Middle frontal gyrus (tissue), 1 donor: ENCODE results near the gene SEMA4D.

ENCODE experiments used
- DNase-seq: peaks from one replicate; pipeline ENCODE4 v3.0.0-alpha.2; 2015; ENCODE audit warnings: low spot score; ENCODE audit errors: extremely low spot score

The SEMA4D gene

DNA sequence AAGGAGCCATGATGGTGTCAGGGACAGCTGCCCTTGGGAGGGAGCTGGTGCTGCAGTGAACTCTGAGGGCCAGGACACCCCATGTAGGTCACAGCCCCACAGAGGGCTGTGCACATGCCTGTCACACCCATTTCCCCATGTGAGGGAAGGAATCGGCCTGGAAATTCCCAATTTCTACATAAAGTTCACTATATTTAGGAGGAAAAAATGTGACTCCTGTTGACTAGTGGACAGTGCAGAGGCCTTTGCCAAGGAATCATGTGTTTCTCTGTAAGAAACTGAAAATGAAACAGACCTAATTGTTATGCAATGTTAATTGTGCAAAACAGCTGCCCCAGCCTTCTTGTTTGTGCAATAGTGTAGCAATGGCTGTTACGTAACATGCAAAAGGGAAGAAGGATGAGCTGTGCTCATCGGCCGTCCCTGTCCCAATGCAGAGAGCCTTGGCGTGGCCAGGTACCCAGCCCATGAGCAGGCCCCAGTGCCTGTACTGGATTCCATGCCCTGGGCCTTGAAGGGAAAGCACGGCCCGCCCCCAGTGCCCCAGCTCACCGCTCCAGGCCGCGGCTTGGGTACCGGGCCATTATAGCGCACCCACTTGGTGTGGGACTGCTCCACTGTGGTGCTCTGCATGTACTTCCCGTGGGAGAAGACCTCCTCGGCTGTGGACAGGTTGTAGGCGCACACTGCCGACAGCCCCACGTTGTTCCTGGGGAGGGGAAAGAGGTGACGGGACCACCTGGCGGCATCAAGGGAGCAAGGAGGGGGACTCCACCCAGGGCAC lies 109.6 kb downstream of the SEMA4D start:
- DNase-seq: no peak

DNA sequence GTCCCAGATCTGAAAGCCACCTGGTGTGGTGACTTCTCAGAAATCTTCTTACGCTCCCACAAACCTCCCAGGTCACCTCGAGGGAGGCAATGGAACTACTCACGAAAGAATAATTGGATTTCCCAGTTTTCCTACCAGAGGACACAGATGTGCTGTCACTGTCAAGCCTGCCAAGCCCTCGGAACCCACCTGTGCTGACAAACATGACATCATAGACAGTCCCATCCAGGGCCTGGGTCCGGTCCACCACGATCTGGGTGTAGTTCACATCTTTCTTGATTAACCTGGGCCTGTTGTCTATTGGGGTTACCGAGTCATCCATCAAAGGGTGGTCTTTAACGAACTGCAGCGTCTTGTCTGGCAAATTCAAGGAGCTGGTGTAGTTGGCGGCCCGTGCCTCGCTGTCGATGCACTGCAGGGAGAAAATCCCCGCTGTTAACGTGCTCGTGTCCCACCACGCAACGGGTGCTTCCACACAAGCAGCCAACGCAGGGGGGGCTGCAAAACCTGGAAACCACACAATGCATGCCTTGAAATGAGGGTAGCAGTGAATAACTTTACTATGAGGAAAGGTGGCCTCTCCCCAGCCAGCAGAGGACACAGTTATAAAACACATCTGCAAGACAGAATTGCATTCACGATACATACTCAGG lies 110.6 kb downstream of the SEMA4D start:
- no peak for DNase-seq

DNA sequence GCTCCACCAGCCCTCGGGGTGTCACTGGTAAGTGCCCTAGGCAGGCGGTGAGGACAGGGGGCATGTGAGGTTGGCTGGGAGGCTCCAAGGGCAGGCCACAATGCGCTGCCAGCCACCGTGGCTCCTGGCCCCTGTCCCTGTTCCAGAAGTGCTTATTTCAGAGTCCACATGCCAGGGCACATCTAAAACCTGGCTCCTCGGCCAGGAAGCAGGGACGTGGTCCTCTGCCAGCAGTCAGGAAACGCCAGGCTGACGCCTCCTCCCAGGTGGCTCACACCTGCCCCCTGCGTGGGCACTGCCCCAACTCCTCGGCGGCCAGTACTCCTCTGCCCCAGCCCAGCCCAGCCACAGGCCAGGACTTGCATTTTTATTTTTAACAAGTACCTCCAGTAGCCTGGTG lies 111.1 kb downstream of the SEMA4D start:
- no peak for DNase-seq

DNA sequence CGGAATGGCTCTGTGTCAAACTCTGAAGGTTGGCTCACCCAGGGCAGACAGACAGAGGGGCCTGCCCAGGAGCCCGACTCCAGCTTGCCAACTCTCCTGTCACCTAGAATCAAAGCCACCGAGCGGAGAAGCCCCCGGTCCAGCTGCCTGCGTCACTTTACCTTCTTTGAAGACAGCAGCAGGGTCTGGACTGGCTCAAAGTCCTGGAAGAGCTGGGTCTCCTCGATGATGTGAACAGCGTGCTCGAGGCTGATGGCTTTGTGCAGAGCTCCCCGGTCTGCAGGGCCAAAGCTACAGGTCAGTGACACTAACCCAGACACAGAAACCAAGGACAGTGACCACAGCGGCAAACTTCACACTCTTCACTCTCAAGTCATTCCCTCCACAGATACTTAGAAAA lies 111.7 kb downstream of the SEMA4D start:
- DNase-seq: no peak

DNA sequence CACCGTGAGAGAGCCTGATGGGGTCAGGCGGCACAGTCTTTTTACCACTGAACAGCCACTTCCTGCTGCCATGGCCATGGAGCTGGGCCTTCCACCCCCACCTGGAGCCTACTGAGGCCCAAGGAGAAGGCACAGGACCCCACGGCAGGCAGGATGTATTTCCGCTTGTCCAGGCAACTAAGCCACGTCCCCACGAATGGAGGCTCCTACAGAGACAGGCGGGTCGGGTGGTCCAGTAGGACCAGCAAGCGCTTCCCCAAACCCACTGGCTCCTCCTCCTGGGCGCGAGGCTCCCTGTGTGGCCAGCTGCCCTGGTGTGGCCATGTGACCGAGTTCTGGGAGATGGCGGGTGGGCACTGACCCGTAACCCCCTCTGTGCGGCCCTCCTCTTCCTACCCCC lies 113.1 kb downstream of the SEMA4D start:
- no peak for DNase-seq

DNA sequence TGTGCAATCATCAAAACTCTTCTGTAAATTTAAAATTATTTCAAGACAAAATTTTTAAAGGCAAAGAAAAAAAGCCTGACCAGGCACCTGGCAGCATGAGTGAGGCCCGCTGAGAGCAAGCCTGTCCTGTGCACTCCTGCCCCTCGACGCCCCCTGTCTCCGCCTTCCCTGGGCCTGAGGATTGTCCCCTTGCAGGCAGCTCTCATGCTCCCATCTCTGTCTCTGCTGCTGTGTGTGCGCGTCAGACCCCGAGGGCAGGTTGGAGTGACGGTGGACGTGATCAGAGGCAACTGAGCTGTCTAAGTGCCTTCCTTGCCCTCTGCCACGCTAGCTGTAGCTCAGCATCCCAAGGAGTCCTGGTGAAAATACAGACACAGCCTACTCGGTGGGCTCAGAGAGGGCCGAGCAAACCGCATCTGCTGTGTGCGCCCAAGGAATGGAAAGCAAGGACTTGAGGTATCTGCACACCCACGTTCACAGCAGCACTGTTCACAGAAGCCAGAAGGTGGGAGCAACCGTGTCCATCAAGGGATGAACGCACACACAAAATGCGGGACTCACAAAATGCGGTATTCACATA lies 114.1 kb downstream of the SEMA4D start:
- DNase-seq: no peak

DNA sequence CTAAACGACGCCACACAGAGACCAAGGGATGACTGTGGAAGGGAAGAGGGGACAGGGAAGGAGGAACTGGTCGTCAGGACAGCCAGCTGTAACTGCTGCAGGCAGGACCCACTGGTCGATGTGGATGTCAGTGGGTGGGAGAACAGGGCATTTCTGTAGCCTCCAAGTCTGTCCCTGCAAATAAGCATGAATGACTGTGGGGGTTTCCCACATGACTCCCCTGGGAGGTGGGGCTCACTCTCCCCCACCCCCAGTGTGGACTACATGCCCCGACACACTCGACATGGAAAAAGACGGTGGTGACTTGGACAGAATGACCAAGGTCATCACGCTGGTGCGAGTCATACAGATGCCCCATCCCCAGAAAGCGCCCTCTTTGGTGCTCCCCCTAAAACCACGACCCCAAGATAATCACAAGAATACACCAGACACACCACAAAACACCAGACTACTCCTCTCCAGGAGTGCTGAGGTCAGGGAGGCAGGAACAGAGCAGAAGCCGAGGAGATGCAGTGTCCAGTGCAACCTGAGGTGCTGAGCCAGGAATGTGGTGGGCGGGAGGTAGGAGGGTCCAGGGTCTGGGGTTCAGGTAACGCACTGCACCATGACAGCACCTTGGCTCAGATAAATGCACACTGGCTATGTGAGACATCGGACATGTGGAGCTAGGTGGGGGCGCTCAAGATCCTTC lies 114.7 kb downstream of the SEMA4D start:
- DNase-seq: no peak

DNA sequence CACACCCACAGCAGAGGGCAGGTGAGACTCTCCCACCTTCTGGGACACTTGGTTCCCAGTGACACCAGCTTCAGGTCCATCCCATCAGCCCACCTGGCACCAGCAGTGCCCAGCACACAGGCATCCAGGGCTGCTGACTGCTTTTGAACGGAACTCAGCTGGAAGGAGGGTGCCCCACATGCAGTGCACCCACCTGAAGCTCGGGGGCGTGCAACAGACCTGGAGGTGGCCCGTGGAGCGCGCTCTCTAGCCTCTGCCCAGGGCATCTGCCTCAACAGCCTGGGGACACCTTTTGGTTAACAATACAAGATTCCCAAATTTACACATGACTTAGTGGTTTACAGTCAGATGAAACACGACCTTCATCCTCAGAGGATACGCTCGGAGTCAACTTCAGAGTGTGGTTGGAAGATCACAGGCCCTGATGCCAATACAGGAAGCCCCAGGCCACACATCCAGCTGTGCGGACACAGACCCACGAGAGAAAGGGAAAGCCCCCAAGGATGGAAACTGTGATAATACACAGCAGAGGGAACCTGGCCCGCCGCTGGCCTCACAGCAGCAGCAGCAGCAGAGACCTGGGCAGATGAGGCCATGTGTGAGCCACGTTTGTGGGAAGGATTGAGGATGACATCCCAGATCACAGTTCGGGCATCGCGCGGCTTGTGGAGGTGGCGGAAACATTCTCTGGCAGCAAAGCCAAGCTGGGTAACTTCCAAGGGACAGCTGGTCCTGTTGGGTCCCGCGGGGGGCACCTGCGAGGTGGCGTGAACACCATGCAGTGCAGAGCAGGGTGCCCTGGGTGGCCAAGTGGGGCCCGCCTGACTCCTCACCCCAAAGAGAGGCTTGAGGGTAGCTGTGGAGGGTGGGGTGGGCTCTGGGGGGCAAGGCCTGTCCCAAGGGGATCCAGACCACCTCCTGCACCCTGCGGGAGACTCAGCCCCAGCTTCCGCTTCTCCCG lies 115.6 kb downstream of the SEMA4D start:
- DNase-seq: no peak

DNA sequence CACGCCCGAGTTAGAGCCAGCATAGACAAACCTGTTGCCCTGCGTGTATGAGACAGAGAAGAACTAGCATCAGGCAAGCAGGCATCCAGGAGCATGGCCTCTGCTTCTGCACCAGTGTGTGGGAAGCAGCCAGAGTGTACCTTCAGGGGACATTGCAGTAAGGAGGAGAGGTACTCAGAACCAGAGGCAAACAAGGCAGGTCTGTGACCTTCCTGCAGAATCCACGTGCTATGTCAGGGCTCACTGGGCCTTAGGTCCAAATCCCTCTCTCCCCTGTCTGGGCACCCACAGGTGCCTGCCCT lies 116.7 kb downstream of the SEMA4D start:
- DNase-seq: no peak

DNA sequence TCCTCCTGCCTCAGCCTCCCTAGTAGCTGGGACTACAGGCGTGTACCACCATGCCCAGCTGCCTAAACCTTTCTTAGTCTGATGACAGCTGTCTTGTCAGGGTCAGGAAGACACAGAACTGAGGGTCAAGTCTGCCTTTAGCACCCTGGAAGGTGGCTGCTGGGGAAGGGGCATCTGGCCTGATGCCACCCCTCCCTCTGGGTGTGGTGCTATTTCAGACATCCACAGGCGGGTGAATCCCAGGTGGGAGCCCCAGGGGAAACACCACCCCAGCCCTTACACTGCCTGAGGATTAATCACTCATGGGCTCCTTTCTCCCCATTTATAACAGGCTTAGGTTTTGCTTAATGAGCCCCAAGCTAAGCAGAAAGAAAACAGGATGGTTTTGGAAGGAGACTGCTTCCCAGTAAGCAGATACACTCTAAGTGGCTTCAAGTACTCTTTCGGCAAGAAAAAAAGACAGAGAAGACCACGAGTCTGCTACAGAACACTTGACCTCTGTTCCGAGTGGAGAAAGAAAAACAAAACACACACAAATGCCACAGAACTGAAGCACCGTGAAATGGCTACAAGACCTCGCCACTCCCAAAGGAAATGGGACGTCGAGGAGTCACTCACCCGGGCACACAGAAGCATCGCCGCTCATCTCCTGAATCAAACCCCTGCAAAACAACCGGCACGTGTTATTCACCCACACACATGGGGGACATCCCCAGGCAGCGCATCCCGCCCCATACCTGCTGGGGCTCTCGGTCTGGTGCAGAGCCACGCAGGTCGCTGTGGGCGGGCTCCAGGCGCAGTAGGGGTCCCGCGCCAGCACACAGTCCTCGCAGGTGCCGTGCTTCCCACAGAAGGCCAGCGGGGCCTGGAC lies 117.2 kb downstream of the SEMA4D start:
- DNase-seq: no peak

DNA sequence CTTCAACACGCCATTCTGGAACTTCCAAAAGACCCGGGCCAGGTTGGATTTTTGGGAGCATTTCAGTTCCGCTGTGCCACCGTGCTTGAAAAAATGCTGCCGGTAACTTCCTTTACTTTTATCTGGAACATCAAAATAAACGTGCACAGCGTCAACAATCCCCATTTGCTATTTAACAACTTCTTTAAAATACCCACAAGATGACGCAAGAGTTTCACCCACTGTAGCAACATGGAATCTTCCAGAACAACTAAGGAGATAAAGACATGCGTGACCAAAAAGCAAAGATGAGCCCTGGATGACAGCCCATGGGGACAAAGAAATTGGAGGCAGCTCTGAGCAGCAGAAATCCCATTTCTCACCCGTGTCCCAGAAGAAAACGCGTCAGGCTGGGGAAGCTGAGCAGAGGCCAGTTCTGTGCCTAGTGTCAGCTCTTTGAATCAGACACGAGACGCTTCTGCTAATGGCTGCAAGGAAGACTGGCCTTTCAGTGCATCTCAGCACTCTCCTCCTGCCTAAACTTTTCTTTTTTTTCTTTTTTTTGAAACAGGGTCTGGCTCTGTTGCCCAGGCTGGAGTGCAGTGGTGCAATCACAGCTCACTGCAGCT lies 118.3 kb downstream of the SEMA4D start:
- DNase-seq: no peak

DNA sequence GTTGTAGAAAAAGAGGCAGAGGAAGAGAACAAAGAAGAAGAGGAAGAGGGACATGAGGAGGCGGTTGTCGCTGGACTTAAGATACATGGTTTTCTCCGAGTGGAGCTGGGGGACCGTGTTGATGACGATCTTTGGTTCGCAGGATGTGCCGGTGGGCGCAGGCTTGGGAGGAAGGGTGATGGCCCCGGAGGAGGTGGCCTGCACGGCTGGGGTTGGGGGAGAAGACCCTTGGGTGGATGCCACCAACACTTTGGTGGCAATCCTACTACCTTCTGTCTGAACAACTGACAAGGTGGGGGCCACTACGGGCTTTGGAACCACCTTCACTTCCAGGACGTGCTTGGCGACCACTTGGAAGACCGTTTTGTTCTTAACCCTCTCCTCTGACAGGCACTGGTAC lies 118.9 kb downstream of the SEMA4D start:
- no peak for DNase-seq

DNA sequence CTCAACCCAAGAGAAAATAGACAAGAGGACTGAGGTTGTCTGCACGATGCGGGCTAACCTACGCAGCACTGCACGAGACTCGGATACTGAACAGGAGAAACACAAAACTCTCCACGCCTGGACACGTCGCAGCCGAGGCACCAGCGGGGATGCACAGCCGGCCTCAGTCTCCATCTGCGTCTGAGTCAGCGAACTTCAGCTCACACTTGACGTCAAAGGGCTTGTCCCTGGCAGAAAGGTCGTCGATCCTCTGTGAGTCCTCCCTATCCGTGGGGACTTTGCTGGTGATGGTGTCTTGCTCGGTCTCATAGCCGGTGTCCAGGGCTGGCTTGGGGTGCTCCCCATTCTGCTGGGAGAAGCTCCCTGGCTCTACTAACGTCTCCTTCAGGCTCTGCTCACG lies 119.4 kb downstream of the SEMA4D start:
- DNase-seq: no peak

DNA sequence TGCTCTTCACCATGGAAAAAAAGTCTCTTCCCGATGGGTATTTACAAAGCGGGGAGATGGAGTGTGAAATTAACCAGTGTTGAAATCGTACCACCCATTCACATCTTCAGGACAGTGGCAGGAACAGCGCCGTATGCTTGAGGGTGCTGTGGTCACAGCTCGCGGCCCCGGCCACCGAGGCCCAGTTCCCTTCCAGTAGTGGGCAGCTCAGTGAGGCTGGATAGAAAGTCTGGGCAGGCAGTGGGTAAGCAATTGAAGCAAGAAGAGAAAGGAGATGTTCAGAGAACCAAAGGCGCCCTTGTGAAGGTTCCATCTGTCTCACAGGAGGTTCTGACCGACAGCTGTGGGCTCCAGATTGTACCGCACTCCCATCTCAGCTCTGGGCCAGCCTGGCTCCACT lies 120.5 kb downstream of the SEMA4D start:
- no peak for DNase-seq

DNA sequence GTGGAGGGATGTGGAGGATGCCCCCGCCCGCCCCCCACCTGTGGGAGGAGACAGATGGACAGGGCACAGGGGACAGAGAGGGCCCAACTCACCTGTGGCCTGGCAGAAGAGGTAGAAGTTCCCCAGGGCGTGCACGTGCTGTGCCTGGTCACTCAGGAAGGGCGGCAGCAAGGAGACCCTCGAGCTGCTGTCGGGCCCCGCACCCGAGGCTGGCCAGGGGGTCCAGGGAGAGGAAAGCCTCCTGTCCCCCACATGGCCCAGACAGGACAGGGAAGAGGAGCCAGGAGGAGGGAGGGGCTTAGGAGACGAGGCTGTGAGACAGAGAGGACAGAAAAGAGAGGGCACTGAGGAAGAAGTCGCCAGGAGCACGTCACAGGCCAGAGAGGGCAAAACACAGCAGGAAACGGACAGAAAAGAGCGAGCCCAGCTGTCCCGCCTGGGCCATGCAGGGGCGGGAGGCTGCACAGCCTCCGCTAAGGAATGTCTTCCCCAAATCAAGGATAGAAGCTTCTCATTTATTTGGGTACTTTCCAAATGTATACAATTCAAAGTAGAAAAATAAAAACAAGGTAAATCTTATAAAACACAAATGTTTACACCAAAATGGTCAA lies 121.1 kb downstream of the SEMA4D start:
- DNase-seq: no peak

DNA sequence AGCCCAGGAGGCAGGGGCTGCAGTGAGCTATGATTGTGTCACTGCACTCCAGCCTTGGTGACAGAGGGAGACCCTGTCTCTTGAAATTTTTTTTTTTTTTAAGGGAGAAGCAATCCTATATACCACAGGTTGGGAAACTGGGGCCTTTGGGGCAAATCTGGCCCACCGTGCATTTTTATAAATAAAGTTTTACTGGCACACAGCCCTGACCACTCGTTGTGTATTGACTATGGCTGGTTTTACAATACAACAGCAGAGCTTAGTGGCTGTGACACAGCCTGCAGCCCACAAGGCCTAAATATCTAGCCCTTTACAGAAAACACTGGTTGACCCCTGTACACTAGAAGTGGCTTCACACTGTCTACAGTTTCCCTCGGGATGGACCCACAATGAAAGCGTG lies 121.6 kb downstream of the SEMA4D start:
- no peak for DNase-seq

DNA sequence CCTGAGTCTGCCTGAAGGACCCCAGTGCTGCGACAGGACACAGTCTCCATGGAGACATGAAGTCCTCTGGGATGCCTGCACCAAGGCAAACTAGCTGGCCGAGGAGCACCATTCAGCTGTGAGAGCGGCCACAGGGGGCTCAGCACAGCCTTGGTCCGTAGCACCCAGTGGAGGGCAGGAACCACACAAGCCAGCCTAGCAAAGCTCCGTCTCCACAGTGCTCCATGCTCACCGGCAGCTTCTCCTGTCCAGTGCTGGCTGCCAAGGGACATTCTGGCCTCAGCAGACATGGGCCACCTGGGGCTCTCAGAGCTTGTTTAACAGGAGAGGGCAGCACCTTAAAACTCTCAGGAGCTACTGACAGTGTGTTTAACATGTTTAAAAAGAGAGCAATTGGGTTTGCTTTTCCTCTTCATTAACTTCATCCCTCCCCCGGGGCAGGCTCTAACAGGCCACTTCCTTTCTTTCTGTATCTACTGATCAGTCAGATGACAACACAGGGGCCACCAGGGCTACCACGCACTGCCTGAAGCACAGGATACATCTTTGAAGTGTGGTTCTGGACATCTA lies 122.6 kb downstream of the SEMA4D start:
- no peak for DNase-seq

DNA sequence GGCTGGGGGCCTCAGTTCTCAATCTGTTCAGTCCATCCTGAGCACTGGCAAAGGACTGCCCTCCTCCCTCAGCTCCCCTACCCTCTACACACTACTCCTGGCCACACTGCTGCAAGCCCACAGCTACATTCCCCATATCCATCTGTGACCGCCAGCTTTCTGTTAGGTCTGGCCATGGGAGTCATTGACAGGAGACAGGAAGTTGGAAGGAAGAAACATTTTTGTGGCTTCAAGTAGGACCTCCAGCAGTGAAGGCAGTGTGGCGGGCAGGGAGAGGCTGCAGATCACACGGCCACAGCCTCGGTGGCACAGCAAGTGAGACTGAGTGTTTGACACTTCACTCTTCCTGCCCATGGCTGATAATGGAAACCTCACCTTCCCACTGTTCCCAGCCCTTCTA lies 123.7 kb downstream of the SEMA4D start:
- no peak for DNase-seq

DNA sequence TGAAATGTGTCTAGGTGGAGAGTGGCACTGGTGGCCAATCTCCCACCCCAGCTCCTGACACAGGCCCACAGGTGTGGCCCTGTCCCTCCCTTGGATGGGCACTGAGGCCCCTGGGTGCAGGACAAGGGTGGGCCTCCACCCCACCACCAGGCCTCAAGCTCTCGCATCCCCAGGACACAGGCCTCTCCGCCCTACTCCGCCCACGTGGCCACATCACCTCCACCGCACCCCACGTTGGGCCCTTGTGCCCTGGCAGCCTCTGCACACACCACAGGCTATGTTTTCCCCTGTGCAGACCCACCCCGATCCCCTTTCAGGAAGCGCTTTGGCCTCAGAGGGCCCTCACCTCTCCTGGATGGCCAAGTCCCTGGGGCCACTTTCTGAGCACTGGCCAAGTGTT lies 124.9 kb downstream of the SEMA4D start:
- DNase-seq: no peak
